ENCODE results near the gene CLP1.

DNA sequence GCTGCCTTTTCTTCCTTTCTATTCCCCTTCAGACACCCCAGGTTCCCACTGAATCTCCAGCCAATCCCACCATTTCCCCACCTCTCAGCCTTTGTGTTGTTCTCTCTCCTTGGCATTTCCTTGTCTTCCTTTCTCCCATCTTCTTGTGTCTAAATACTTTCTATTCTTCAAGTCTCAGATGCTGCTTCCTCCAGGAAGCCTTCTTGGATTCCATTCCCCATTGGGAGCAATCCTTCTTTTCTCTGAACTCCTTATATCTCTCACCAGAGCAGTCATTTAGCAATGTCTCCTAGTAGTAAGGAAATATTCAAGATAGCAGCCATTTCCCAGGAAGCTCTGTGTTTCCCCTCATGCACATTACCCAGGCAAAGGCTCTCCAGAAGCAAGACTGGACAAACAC lies 23.3 kb upstream of the CLP1 start:
- TF ChIP-seq, protein P1, sequence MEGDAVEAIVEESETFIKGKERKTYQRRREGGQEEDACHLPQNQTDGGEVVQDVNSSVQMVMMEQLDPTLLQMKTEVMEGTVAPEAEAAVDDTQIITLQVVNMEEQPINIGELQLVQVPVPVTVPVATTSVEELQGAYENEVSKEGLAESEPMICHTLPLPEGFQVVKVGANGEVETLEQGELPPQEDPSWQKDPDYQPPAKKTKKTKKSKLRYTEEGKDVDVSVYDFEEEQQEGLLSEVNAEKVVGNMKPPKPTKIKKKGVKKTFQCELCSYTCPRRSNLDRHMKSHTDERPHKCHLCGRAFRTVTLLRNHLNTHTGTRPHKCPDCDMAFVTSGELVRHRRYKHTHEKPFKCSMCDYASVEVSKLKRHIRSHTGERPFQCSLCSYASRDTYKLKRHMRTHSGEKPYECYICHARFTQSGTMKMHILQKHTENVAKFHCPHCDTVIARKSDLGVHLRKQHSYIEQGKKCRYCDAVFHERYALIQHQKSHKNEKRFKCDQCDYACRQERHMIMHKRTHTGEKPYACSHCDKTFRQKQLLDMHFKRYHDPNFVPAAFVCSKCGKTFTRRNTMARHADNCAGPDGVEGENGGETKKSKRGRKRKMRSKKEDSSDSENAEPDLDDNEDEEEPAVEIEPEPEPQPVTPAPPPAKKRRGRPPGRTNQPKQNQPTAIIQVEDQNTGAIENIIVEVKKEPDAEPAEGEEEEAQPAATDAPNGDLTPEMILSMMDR (IDR thresholded peaks at IDR 0.05; ENCODE audit: poor library complexity, severe bottlenecking) = no peak
- TF ChIP-seq RAD21 (conservative IDR thresholded peaks at IDR 0.05) (no peak), TAF1 (IDR thresholded peaks at IDR 0.05; ENCODE audit: low read depth) (no peak), EZH2 (IDR thresholded peaks at IDR 0.05; ENCODE audit: borderline replicate concordance, insufficient read depth, low read length, poor library complexity, severe bottlenecking) (no peak), EP300 (conservative IDR thresholded peaks at IDR 0.05; ENCODE audit: poor library complexity, severe bottlenecking) (no peak), POLR2AphosphoS5 (IDR thresholded peaks at IDR 0.05) (no peak), REST (IDR thresholded peaks at IDR 0.05; ENCODE audit: borderline replicate concordance) (no peak), MXI1 (conservative IDR thresholded peaks at IDR 0.05; ENCODE audit: poor library complexity, severe bottlenecking) (no peak)
